IMR-90 (cell line): Measurements from ENCODE around the gene MBNL3. TPM values are rescaled to one million over a fixed set of nuclear protein-coding genes. Genes with fewer than 3 reads are reported as not detected.

ENCODE experiments used
- ATAC-seq: fragments of 200-7000 bp; cut with Tn5 transposase; 2 replicates; pipeline ENCODE4 v1.9.1; 2020; ENCODE audit warnings: low read depth, mild to moderate bottlenecking, moderate library complexity
- BruUV-seq: library from RNA; stranded (reverse); fragments of 400-500 nt; replicated peaks from 2 replicates; lab custom pipeline; 2021; lab: Mats Ljungman, UMichigan
- CTCF ChIA-PET: fragments of 300-600 bp; formaldehyde crosslinking; extraction: SDS; loops from one replicate; lab custom pipeline; 2021; ENCODE audit warnings: antibody characterized with exemption; lab: Yijun Ruan, JAX
- POLR2A ChIA-PET: fragments of 300-600 bp; sonication (Branson Sonifier 250); formaldehyde crosslinking; loops from one replicate; lab custom pipeline; 2022; ENCODE audit warnings: antibody characterized with exemption; ENCODE audit not compliant: unreplicated experiment; lab: Charles Lee
- DNase-seq: peaks from one replicate; pipeline ENCODE4 v3.0.0; 2013
- H2AFZ ChIP-seq: replicated peaks from 2 replicates; pipeline ENCODE3; 2013; ENCODE audit warnings: low read length, mild to moderate bottlenecking; ENCODE audit not compliant: poor library complexity
- H2AK5ac ChIP-seq: 2 replicates; pipeline ENCODE4 v1.6.1; 2013; ENCODE audit warnings: low read depth, low read length, inconsistent platforms
- H2AK9ac ChIP-seq: replicated peaks from 2 replicates; pipeline ENCODE3; 2013; ENCODE audit warnings: mild to moderate bottlenecking, low read depth, low read length, moderate library complexity; ENCODE audit not compliant: poor library complexity
- H2BK120ac ChIP-seq: 2 replicates; pipeline ENCODE4 v1.6.1; 2013; ENCODE audit warnings: low read depth, low read length, inconsistent platforms
- H2BK15ac ChIP-seq: 3 replicates; pipeline ENCODE4 v1.6.1; 2013; ENCODE audit warnings: low read depth, low read length, inconsistent platforms
- H2BK20ac ChIP-seq: 2 replicates; pipeline ENCODE4 v1.6.1; 2013; ENCODE audit warnings: low read depth, mild to moderate bottlenecking, inconsistent platforms, low read length, moderate library complexity
- H2BK5ac ChIP-seq: 2 replicates; pipeline ENCODE4 v1.6.1; 2013; ENCODE audit warnings: mild to moderate bottlenecking, low read depth, low read length, inconsistent platforms; ENCODE audit not compliant: poor library complexity, severe bottlenecking
- H3K14ac ChIP-seq: replicated peaks from 2 replicates; pipeline ENCODE4 v1.6.1; 2013; ENCODE audit warnings: low read depth, low read length, inconsistent platforms
- H3K18ac ChIP-seq: 2 replicates; pipeline ENCODE4 v1.6.1; 2013; ENCODE audit warnings: low read depth, low read length, control low read depth
- H3K23ac ChIP-seq: 2 replicates; pipeline ENCODE4 v1.6.1; 2013; ENCODE audit warnings: low read depth, low read length, inconsistent platforms
- H3K27ac ChIP-seq: 2 replicates; pipeline ENCODE4 v1.5.1; 2013; ENCODE audit warnings: mild to moderate bottlenecking, control low read depth, low read length; ENCODE audit not compliant: insufficient read depth
- H3K27me3 ChIP-seq: 2 replicates; pipeline ENCODE4 v1.6.1; 2013; ENCODE audit warnings: low read length; ENCODE audit not compliant: control insufficient read depth, insufficient read depth
- H3K36me3 ChIP-seq: 2 replicates; pipeline ENCODE4 v1.6.1; 2013; ENCODE audit warnings: low read length, mixed read lengths; ENCODE audit not compliant: control insufficient read depth, insufficient read depth
- H3K4ac ChIP-seq: 2 replicates; pipeline ENCODE4 v1.6.1; 2013; ENCODE audit warnings: low read depth, low read length, inconsistent platforms
- H3K4me1 ChIP-seq: 2 replicates; pipeline ENCODE4 v1.6.1; 2013; ENCODE audit warnings: low read length, mixed read lengths; ENCODE audit not compliant: control insufficient read depth, insufficient read depth
- H3K4me2 ChIP-seq: 2 replicates; pipeline ENCODE4 v1.6.1; 2013; ENCODE audit warnings: low read depth, mild to moderate bottlenecking, control low read depth, low read length, moderate library complexity
- H3K4me3 ChIP-seq: 2 replicates; pipeline ENCODE4 v1.5.1; 2013; ENCODE audit warnings: low read depth, mild to moderate bottlenecking, control low read depth, low read length, moderate library complexity; ENCODE audit not compliant: insufficient read depth
- H3K56ac ChIP-seq: 2 replicates; pipeline ENCODE4 v1.6.1; 2013; ENCODE audit warnings: low read length, inconsistent platforms; ENCODE audit not compliant: insufficient read depth; ENCODE audit errors: extremely low read depth
- H3K79me1 ChIP-seq, 2 experiments: 2 replicates each; pipeline ENCODE4 v1.6.1; 2013; ENCODE audit warnings: low read length in 2 of 2, inconsistent platforms in 1 of 2, low read depth in 1 of 2
- H3K9ac ChIP-seq: 2 replicates; pipeline ENCODE4 v1.6.1; 2013; ENCODE audit warnings: low read depth, low read length, control low read depth
- H3K9me1 ChIP-seq: 2 replicates; pipeline ENCODE4 v1.6.1; 2013; ENCODE audit warnings: low read length, inconsistent platforms; ENCODE audit not compliant: insufficient read depth
- H3K9me3 ChIP-seq: 2 replicates; pipeline ENCODE4 v1.6.1; 2013; ENCODE audit warnings: low read length; ENCODE audit not compliant: control insufficient read depth, insufficient read depth
- H4K20me1 ChIP-seq: 2 replicates; pipeline ENCODE4 v1.6.1; 2013; ENCODE audit warnings: low read length, inconsistent platforms; ENCODE audit not compliant: insufficient read depth
- H4K5ac ChIP-seq: 2 replicates; pipeline ENCODE4 v1.6.1; 2013; ENCODE audit warnings: mild to moderate bottlenecking, low read depth, low read length, control low read depth
- H4K8ac ChIP-seq, 2 experiments: 2 replicates each; pipeline ENCODE4 v1.6.1; 2013; ENCODE audit warnings: low read depth in 2 of 2, low read length in 2 of 2, control low read depth in 1 of 2, inconsistent platforms in 1 of 2
- H4K91ac ChIP-seq: 2 replicates; pipeline ENCODE4 v1.6.1; 2013; ENCODE audit warnings: low read depth, low read length, inconsistent platforms; ENCODE audit not compliant: insufficient read depth
- BHLHE40 ChIP-seq: fragments of 150-350 bp; IDR thresholded peaks from 2 replicates; pipeline ENCODE4 v1.6.1; 2016; ENCODE audit warnings: mild to moderate bottlenecking, low read depth, low read length
- CEBPB ChIP-seq: IDR thresholded peaks from 2 replicates; pipeline ENCODE4 v1.6.1; 2012; ENCODE audit warnings: low read depth, low read length, improper control_type of control experiment
- CHD1 ChIP-seq: IDR thresholded peaks from 2 replicates; pipeline ENCODE4 v1.6.1; 2012; ENCODE audit warnings: low read depth, low read length, improper control_type of control experiment
- CTCF ChIP-seq: conservative IDR thresholded peaks from 2 replicates; pipeline ENCODE4 v1.5.1; 2012; ENCODE audit warnings: mild to moderate bottlenecking, low read depth, low read length, improper control_type of control experiment
- ELK1 ChIP-seq: fragments of 150-350 bp; IDR thresholded peaks from 2 replicates; pipeline ENCODE4 v1.6.1; 2016; ENCODE audit warnings: low read depth, mild to moderate bottlenecking, low read length, moderate library complexity, borderline replicate concordance
- FOS ChIP-seq: fragments of 150-350 bp; IDR thresholded peaks from 2 replicates; pipeline ENCODE4 v1.6.1; 2016; ENCODE audit warnings: low read depth, low read length
- MAFK ChIP-seq: IDR thresholded peaks from 2 replicates; pipeline ENCODE4 v1.6.1; 2012; ENCODE audit warnings: low read depth, low read length, improper control_type of control experiment
- MAZ ChIP-seq: IDR thresholded peaks from 2 replicates; pipeline ENCODE4 v1.6.1; 2012; ENCODE audit warnings: low read depth, mild to moderate bottlenecking, low read length, improper control_type of control experiment, moderate library complexity, borderline replicate concordance
- MXI1 ChIP-seq: IDR thresholded peaks from 2 replicates; pipeline ENCODE4 v1.6.1; 2012; ENCODE audit warnings: low read depth, mild to moderate bottlenecking, low read length, moderate library complexity, borderline replicate concordance
- NFE2L2 ChIP-seq: fragments of 150-350 bp; IDR thresholded peaks from 2 replicates; pipeline ENCODE4 v1.6.1; 2016; ENCODE audit warnings: low read depth, mild to moderate bottlenecking, low read length
- POLR2A ChIP-seq: IDR thresholded peaks from 2 replicates; pipeline ENCODE4 v1.6.1; 2012; ENCODE audit warnings: mild to moderate bottlenecking, low read depth, low read length
- RAD21 ChIP-seq: IDR thresholded peaks from 2 replicates; pipeline ENCODE4 v1.6.1; 2012; ENCODE audit warnings: low read length, improper control_type of control experiment
- RCOR1 ChIP-seq: IDR thresholded peaks from 2 replicates; pipeline ENCODE4 v1.6.1; 2012; ENCODE audit warnings: mild to moderate bottlenecking, low read length, improper control_type of control experiment; ENCODE audit not compliant: insufficient replicate concordance
- RFX5 ChIP-seq: IDR thresholded peaks from 2 replicates; pipeline ENCODE4 v1.8.0; 2012; ENCODE audit warnings: low read depth, mild to moderate bottlenecking, low read length, moderate library complexity
- SMC3 ChIP-seq: fragments of 150-350 bp; IDR thresholded peaks from 2 replicates; pipeline ENCODE4 v1.6.1; 2016; ENCODE audit warnings: low read depth, mild to moderate bottlenecking, antibody characterized with exemption, low read length, moderate library complexity
- USF2 ChIP-seq: fragments of 150-350 bp; IDR thresholded peaks from 2 replicates; pipeline ENCODE4 v1.6.1; 2017; ENCODE audit warnings: mild to moderate bottlenecking, antibody characterized with exemption, low read length, low read depth
- WGBS, 2 experiments: methylation state at CpG; one replicate each; pipeline versions ENCODE4 v1.1.5 to v1.1.7; 2013; ENCODE audit warnings: missing lambda C conversion rate in 2 of 2; ENCODE audit not compliant: insufficient read length in 1 of 2; ENCODE audit errors: extremely low coverage in 2 of 2; 5-methylcytosine and 5-hydroxymethylcytosine counted together
- dilution Hi-C: fragments of 300-500 bp; cut with HindIII; formaldehyde crosslinking; loops from one replicate; pipeline ENCODE4 v1.14.3; 2018; ENCODE audit warnings: low sequenced_read_pairs; ENCODE audit not compliant: unreplicated experiment
- in situ Hi-C: fragments of 300-500 bp; cut with MboI; formaldehyde crosslinking; loops from 3 replicates; pipeline ENCODE4 v1.14.3; 2019; ENCODE audit warnings: low sequenced_read_pairs, inconsistent platforms, mixed read lengths
- intact Hi-C: fragments of 100-400 bp; cut with micrococcal nuclease; formaldehyde crosslinking; loops from 2 replicates; pipeline ENCODE4 v1.10.0; 2022
- polyA plus RNA-seq, 3 experiments: library from polyadenylated mRNA; depleted of rRNA; stranded (reverse); fragments of >200 nt; gene quantifications; 2 replicates each; pipeline ENCODE4 v1.2.3, GENCODE V29; 2012; ENCODE audit warnings: low replicate concordance in 1 of 3
- total RNA-seq: library from RNA; depleted of rRNA; stranded (reverse); fragments of >200 nt; gene quantifications from 2 replicates; pipeline ENCODE4 v1.2.3, GENCODE V29; 2012

Gene MBNL3
- total and polyA plus RNA-seq, 2 of the 4 experiments (the other 2 are of a cell fraction) = 0.32 to 1.1 TPM

GRCh38 chrX:132404266-132404665 lies 84.6 kb downstream of the MBNL3 start:
- no peak overlapping the region for H3K23ac ChIP-seq
- no TSS peak for BruUV-seq
- intact Hi-C loops (no loop called here), dilution Hi-C loops (no loop called here), in situ Hi-C loops (no loop called here)
- no peaks in the 10 kb centered on the region for H3K9me3 ChIP-seq
- H2BK15ac ChIP-seq = no peak overlapping the region
- H3K79me1 ChIP-seq = no peaks in the 10 kb centered on the region
- ChIA-PET POLR2A (no interaction called here), CTCF (interaction anchor here (0.6 kb wide), 1 partner anchor 272 kb away, joined by 3 read pairs; no protein-coding TSS in a partner anchor)
- H2AFZ ChIP-seq = no peak overlapping the region
- H4K20me1 ChIP-seq = no peaks in the 10 kb centered on the region
- H3K14ac ChIP-seq = no peak overlapping the region
- no peak for TF ChIP-seq MXI1
- no peak for TF ChIP-seq NFE2L2
- TF ChIP-seq USF2 = no peak
- no peak for TF ChIP-seq RCOR1
- TF ChIP-seq CTCF = no peak
- no peak for TF ChIP-seq MAFK
- TF ChIP-seq MAZ = no peak
- TF ChIP-seq RAD21 = no peak
- no peak for TF ChIP-seq BHLHE40
- no peak for TF ChIP-seq RFX5
- TF ChIP-seq CEBPB = no peak
- TF ChIP-seq POLR2A = no peak
- TF ChIP-seq FOS = no peak
- TF ChIP-seq ELK1 = no peak
- TF ChIP-seq CHD1 = no peak
- no peak for TF ChIP-seq SMC3
- H3K4me1 ChIP-seq = no peaks in the 10 kb centered on the region
- H3K56ac ChIP-seq = no peak overlapping the region
- DNase-seq = no peak
- H2AK9ac ChIP-seq = no peak overlapping the region
- no peak overlapping the region for H4K8ac ChIP-seq
- H3K27ac ChIP-seq = no peak overlapping the region
- no peak overlapping the region for H2BK20ac ChIP-seq
- no peak overlapping the region for H2BK120ac ChIP-seq
- no peak for ATAC-seq
- H3K9me1 ChIP-seq = no peaks in the 10 kb centered on the region
- H2AK5ac ChIP-seq = no peak overlapping the region
- H3K36me3 ChIP-seq = no peaks in the 10 kb centered on the region
- no peak overlapping the region for H4K91ac ChIP-seq
- H3K4me3 ChIP-seq = no peak overlapping the region
- no CpG with 5 or more reads among the region's 5 CpGs for WGBS, 2 experiments
- no peak overlapping the region for H2BK5ac ChIP-seq
- H4K5ac ChIP-seq = no peak overlapping the region
- no peak overlapping the region for H3K9ac ChIP-seq
- peaks cover 3% of the 10 kb centered on the region; the same call in 1 of the 2 replicates for H3K27me3 ChIP-seq
- H3K4me2 ChIP-seq = no peak overlapping the region
- no peak overlapping the region for H3K4ac ChIP-seq
- H3K18ac ChIP-seq = no peak overlapping the region
